NT2/D1 (cell line): ENCODE measurements around the gene TMEM8B.

ENCODE experiments used
- DNase-seq: peaks from one replicate; pipeline ENCODE4 v3.0.0-alpha.2; 2011; ENCODE audit warnings: low read depth, low spot score
- H3K27me3 ChIP-seq: 2 replicates; pipeline ENCODE4 v1.6.0; 2011; ENCODE audit warnings: mild to moderate bottlenecking; ENCODE audit not compliant: insufficient read length, insufficient read depth
- H3K36me3 ChIP-seq: 2 replicates; pipeline ENCODE4 v1.6.1; 2011; ENCODE audit warnings: mild to moderate bottlenecking, low read length, mixed read lengths; ENCODE audit not compliant: insufficient read depth, insufficient read length
- H3K4me1 ChIP-seq: 2 replicates; pipeline ENCODE4 v1.5.1; 2011; ENCODE audit not compliant: insufficient read depth, insufficient read length
- H3K4me3 ChIP-seq: 2 replicates; pipeline ENCODE4 v1.5.1; 2011; ENCODE audit warnings: low read depth; ENCODE audit not compliant: insufficient read length
- H3K9ac ChIP-seq: 2 replicates; pipeline ENCODE4 v1.6.0; 2011; ENCODE audit warnings: low read depth; ENCODE audit not compliant: insufficient read length
- H3K9me3 ChIP-seq: 2 replicates; pipeline ENCODE4 v1.5.1; 2011; ENCODE audit warnings: mild to moderate bottlenecking, low read length; ENCODE audit not compliant: insufficient read depth
- SUZ12 ChIP-seq: IDR thresholded peaks from 2 replicates; pipeline ENCODE4 v1.6.1; 2011; ENCODE audit not compliant: insufficient read length, insufficient read depth; ENCODE audit errors: extremely low read depth
- YY1 ChIP-seq: IDR thresholded peaks from 2 replicates; pipeline ENCODE4 v1.6.1; 2011; ENCODE audit not compliant: insufficient read length, insufficient read depth
- ZNF274 ChIP-seq: IDR thresholded peaks from 2 replicates; pipeline ENCODE4 v1.6.1; 2011; ENCODE audit warnings: mild to moderate bottlenecking, low read depth, low read length

Gene TMEM8B

GRCh38 chr9:35862328-35862727 is 33.3 kb downstream of the TMEM8B start:
- H3K27me3 ChIP-seq: peaks cover 11% of the 10 kb centered on the region
- peaks cover 2% of the 10 kb centered on the region for H3K4me1 ChIP-seq
- no peaks in the 10 kb centered on the region for H3K9me3 ChIP-seq
- no peaks in the 10 kb centered on the region for H3K36me3 ChIP-seq
- TF ChIP-seq ZNF274: no peak
- TF ChIP-seq SUZ12: no peak
- no peak for TF ChIP-seq YY1
- no peak overlapping the region for H3K9ac ChIP-seq
- no peak for DNase-seq
- H3K4me3 ChIP-seq: no peak overlapping the region

GRCh38 chr9:35863583-35863982 is 34.6 kb downstream of the TMEM8B start:
- Histone ChIP-seq H3K27me3 (peaks cover 11% of the 10 kb centered on the region), H3K4me3 (no peak overlapping the region), H3K36me3 (no peaks in the 10 kb centered on the region), H3K9me3 (no peaks in the 10 kb centered on the region), H3K9ac (no peak overlapping the region), H3K4me1 (peaks cover 5% of the 10 kb centered on the region)
- TF ChIP-seq YY1 (no peak), SUZ12 (no peak), ZNF274 (no peak)
- no peak for DNase-seq

- TF ChIP-seq YY1 (no peak), ZNF274 (no peak), SUZ12 (no peak)
- no peak for DNase-seq
- Histone ChIP-seq H3K9me3 (no peaks in the 10 kb centered on the region), H3K4me1 (peaks cover 13% of the 10 kb centered on the region), H3K36me3 (no peaks in the 10 kb centered on the region), H3K27me3 (peaks cover 12% of the 10 kb centered on the region), H3K9ac (no peak overlapping the region), H3K4me3 (no peak overlapping the region)
Measured at GRCh38 chr9:35864695-35865255, 35.7 kb downstream of the TMEM8B start.

GRCh38 chr9:35867538-35867937 is 38.5 kb downstream of the TMEM8B start:
- Histone ChIP-seq H3K9ac (no peak overlapping the region), H3K4me1 (peaks cover 15% of the 10 kb centered on the region), H3K27me3 (peaks cover 3% of the 10 kb centered on the region), H3K4me3 (no peak overlapping the region), H3K36me3 (no peaks in the 10 kb centered on the region), H3K9me3 (no peaks in the 10 kb centered on the region)
- DNase-seq: no peak
- no peak for TF ChIP-seq YY1
- TF ChIP-seq ZNF274: no peak
- TF ChIP-seq SUZ12: no peak

GRCh38 chr9:35868933-35869332 is 39.9 kb downstream of the TMEM8B start:
- Histone ChIP-seq H3K36me3 (no peaks in the 10 kb centered on the region), H3K9ac (no peak overlapping the region), H3K4me1 (peaks cover 15% of the 10 kb centered on the region), H3K27me3 (peaks cover 3% of the 10 kb centered on the region), H3K4me3 (no peak overlapping the region), H3K9me3 (no peaks in the 10 kb centered on the region)
- TF ChIP-seq SUZ12 (no peak), ZNF274 (no peak), YY1 (no peak)
- peak; percentile 32 for DNase-seq

DNA sequence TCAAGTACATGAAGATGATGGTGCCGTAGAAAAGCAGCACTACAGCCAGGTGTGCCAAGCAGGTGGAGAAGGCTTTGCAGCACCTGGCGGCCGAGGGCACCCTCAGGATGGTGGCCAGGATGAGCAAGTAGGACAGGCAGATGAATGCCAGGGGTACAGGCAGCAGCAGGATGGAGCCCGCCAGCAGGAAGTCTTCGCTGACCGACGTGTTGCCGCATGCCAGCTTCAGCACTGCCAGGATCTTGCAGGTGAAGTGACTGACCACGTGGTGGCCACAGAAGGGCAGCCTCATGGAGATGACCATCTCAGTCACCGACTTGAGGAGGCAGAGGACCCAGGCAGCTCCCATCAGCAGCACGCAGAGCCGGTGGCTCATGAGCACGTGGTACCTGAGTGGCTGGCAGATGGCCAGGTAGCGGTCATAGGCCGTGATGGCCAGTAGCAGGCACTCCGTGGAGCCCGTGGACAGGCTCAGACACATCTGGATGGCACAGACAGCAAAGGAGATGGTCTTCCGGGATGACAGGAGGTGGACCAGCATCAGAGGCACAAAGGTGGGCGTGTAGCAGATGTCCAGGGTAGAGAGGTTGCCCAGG is 40.7 kb downstream of the TMEM8B start:
- H3K9me3 ChIP-seq: no peaks in the 10 kb centered on the region

GRCh38 chr9:35870351-35870923 is 41.4 kb downstream of the TMEM8B start, which contains the start of gene OR13J1:
TSS of gene OR13J1 (minus strand) at chr9:35870401. CDS start at chr9:35870401, 0 bp downstream.
- no peak for TF ChIP-seq YY1
- TF ChIP-seq ZNF274: no peak
- TF ChIP-seq SUZ12: no peak
- DNase-seq: no peak

More for the DNA sequence above, 40.7 kb downstream of the TMEM8B start:
- Histone ChIP-seq H3K4me1 (peaks cover 15% of the 10 kb centered on the region), H3K4me3 (no peak overlapping the region), H3K27me3 (peaks cover 3% of the 10 kb centered on the region), H3K36me3 (no peaks in the 10 kb centered on the region), H3K9ac (no peak overlapping the region)
- no peak for TF ChIP-seq YY1
- no peak for TF ChIP-seq ZNF274
- no peak for TF ChIP-seq SUZ12
- DNase-seq: no peak

More at GRCh38 chr9:35870351-35870923, 41.4 kb downstream of the TMEM8B start, which contains the start of gene OR13J1:
- H3K36me3 ChIP-seq: no peaks in the 10 kb centered on the region
- H3K27me3 ChIP-seq: peaks cover 3% of the 10 kb centered on the region
- peaks cover 15% of the 10 kb centered on the region for H3K4me1 ChIP-seq
- H3K9ac ChIP-seq: no peak within 1 kb of the TSS
- H3K4me3 ChIP-seq: no peak within 1 kb of the TSS
- H3K9me3 ChIP-seq: no peaks in the 10 kb centered on the region
